Activated CD4-positive, alpha-beta T cell treated with anti-CD3 and anti-CD28 coated beads, Interleukin-2, Interleukin-6, amounts not matched to agents 100 ng/mL and 50 ng/mL, durations not matched to agents 16 hours and 8 hours (primary cell): ENCODE data around the gene FBXW9.
"Not testable (repeated sequence)": the region's sequence is repeated elsewhere in the genome, so short reads cannot be mapped to it uniquely, and the experiment has no call there.

Experiments
- DNase-seq: peaks from one replicate; pipeline ENCODE4 v3.0.0-alpha.2; 2020

FBXW9 gene

DNA sequence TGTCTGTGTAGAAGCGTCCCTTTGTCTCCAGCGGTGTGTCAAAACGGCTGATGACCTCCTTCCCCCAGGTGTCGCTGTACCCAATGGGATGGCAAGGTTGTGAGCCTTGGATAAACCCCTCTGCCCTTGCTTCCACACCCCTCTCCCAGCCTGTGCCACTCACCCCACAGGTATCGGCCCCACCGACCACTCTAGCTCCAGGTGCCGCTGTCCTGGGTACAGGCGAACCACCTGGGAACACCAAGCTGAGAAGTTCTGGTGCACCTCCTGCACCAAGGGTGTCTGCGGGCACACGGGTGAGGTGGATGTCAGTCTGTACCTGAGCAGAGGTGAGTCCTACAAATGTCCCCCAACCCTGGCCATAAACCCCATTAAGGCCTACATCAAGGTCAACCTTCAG is 46.5 kb downstream of the FBXW9 start:
- DNase-seq, result no peak

- DNase-seq, result no peak
Measured at GRCh38 chr19:12648088-12648487, 48.3 kb downstream of the FBXW9 start.

DNA sequence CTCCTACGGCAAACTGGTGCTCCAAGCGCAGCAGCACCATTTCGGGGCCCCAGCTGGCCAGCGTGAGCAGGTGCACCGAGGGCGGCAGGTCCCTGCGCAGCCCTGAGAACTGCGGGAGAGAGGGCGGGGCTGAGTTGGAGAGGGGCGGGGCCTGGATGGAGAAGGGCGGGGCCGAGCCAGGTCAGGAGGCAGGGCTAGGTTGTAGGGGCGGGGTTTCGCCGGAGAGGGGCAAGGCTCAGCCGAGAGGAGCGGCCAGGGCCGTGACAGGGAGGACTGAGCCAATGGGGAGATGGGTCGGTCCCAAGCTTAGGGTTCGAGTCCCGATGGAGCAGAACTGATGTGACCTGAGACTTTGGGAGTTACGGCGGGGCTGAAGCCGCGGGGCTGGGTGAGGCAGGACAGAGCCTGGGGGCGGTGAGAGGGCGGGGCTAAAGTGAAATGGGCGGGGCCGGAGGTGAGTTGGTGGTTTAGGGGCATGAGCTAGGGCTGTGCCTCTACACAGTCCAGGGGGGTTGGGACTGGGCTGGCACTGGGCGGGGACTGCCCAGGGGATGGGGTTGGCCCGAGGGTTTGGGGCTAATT is 48.9 kb downstream of the FBXW9 start:
- peak; percentile 45 for DNase-seq

GRCh38 chr19:12647047-12647446 is 49.4 kb downstream of the FBXW9 start:
- no peak for DNase-seq

- DNase-seq, result no peak
Measured at GRCh38 chr19:12646551-12646950, 49.9 kb downstream of the FBXW9 start.

- DNase-seq, result not testable (repeated sequence)
Measured at GRCh38 chr19:12643716-12644115, 52.7 kb downstream of the FBXW9 start.

DNA sequence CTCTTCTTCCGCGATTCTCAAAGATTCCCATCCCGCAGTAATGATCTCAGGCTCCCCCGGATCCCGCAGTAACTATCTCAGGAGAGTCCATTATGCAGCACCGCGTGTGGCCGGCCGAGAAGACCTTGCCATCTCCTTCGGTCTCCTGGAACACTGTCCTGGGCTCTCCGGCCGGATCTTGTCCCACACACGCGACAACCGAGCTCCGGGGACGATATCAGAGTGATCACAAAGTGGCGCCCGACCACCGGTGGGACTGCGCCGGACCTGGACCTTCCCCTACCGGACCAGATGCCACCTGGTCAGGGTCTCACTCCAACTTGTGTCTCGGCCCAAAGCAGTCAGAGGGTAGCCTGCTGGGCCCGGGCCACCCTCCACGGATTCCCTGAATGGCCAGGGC is 53.9 kb downstream of the FBXW9 start:
- no peak for DNase-seq

GRCh38 chr19:12641456-12641855 is 55.0 kb downstream of the FBXW9 start:
- DNase-seq, result no peak

GRCh38 chr19:12639901-12640613 is 56.4 kb downstream of the FBXW9 start:
- peak; percentile 91 for DNase-seq
